GF-D8 (cell line): ENCODE data around the gene HYOU1.
"Not testable (repeated sequence)": the region's sequence is repeated elsewhere in the genome, so short reads cannot be mapped to it uniquely, and the experiment has no call there.

ENCODE experiments used
- DNase-seq: peaks from one replicate; lab custom pipeline; 2025; lab: John Stamatoyannopoulos, UW

The HYOU1 gene

DNA sequence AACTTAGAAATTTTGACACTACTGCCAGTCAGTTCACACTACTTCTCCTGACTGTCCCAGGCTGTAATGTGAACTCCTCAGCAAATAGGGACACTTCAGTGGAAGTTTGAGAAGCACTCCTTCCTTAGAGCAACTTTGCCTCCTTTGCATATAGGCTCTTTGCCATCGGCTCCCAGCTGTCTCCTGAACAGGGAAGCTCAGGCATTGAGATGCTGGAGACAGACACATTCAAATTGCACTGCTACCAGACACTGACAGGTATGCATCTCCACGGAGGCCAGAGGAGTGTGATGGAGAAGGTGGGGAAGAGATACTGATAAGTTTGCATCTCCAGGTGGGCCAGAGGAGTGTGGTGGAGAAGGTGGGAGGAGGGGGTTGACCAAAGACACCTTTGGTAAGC is 37.0 kb downstream of the HYOU1 start:
- DNase-seq, result no peak

- peak; percentile 100 for DNase-seq
These were observed 38.7 kb downstream of the HYOU1 start, which contains the start of the genes RPS25 and TRAPPC4 for GRCh38 chr11:119018074-119018938. RPS25 (minus strand) TSS chr11:119018343; CDS start chr11:119018284, 59 bp downstream. TRAPPC4 (plus strand) TSS chr11:119018766; CDS start chr11:119018796, 30 bp downstream.

- not testable (repeated sequence) for DNase-seq
These were observed 39.6 kb downstream of the HYOU1 start for GRCh38 chr11:119017377-119017776.

GRCh38 chr11:119016216-119017009 is 40.6 kb downstream of the HYOU1 start:
- no peak for DNase-seq

- DNase-seq, result no peak
These were observed 41.9 kb downstream of the HYOU1 start for GRCh38 chr11:119015054-119015611.

DNA sequence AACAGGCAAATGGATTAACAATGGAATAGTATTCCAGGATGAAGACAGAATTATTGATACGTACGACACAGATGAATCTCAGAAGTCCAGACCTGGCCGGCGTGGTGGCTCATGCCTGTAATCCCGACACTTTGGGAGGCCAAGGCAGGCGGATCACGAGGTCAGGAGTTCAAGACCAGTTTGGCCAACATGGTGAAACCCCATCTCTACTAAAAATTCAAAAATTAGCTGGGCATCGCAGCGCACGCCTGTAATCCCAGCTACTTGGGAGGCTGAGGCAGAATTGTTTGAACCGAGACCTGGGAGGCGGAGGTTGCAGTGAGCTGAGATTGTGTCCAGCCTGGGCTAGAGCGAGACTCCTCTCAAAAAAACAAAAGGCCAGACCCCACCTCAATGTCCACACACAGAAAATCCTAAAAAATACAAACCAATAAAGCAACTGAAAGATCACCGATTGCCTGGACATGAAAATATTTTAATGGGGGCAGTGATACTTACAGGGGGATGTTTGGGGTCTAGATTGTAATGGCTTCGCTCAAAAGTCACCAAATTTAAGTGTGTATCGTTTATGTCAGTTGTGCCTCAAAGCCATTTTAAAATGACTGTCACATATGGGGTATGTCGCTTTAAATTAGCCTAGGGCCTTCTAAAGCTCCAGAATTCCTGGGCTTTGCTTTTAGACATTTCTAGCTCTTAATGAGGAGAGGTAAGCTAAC is 42.6 kb downstream of the HYOU1 start:
- DNase-seq, result no peak

DNA sequence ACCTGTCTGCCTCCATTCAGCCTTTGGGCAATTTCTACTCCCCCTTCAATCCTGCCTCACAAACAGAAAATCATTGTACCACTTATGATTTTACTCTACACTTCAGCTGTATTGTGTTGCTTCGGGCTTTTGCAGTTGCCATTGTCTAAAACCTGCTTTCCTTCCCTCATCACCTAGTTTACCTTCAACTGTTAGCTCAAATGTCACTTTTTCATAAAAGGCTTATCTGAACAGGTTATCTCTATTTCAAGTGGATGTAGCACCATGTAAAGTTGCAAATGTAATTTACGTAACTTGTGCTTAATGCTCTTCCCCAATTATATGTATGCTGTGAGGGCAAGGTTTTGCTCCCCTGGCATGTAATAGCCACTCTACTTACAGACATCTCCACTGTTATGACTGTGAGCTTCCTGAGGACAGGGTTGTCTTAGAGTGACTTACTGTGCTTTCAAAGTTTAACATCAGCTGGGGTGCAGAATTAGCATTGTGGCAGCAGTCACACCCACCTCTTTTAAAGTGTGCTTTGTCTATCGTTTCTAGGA is 44.3 kb downstream of the HYOU1 start:
- no peak for DNase-seq

DNA sequence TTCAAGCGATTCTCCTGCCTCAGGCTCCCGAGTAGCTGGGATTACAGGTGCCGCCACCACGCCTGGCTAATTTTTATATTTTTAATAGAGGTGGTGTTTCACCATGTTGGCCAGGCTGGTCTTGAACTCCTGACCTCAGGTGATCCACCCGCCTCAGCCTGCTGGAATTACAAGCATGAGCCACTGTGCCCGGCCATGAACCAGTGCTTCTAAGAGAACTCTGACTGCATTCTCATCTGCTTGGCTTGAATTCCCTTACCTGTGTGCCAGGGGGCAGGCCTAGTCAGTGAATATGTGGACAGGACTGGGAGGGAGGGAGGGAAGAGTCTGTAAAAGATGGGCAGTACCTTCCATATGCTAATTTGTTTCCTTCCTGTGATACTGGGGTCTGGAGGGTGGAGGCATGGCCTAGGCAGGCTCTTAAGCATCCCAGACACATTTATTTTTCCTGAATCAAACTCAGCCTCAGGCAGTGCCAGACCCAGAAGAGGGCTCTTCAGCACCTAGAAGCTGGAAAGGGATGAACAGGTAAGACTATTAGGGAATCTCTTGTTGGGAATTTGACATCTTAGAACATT is 45.4 kb downstream of the HYOU1 start:
- DNase-seq, result no peak

- no peak for DNase-seq
These were observed 50.3 kb downstream of the HYOU1 start for GRCh38 chr11:119006656-119007055.

DNA sequence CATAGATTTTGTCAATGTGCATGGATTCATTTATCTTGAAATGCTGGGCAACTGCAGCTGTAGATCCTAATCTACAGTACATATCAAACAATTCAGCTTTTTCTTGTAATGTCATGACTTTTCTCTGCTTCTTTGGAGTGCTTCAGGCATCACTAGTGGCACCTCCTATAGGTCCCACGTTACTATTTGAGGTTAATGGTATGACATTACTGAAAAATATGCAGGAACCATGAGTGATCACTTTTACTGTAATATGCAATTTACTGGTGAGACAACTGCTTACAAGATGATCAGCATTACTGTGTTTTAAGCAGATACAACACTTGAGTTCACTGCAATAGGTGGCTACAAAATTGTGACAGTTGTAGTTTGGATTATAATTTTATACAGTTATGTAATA is 56.1 kb downstream of the HYOU1 start:
- DNase-seq, result no peak

DNA sequence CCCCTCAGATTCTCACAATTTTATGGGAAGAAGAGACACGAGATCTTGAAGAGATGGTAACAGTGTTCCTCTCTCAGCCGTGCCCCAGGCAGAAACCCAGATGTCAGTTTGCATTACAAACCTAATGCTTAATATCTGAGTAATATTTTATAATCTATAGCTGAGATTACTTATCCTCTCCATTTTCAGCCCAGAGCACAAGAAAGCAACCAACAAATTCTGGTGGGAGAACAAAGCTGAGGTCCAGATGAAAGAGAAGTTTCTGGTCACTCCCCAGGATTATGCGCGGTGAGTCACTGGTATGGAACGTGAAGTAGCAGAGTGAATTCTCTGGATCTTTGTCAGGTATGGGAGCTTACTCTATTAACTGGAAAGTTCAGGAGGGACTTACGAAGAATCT is 58.2 kb downstream of the HYOU1 start:
- DNase-seq, result no peak

DNA sequence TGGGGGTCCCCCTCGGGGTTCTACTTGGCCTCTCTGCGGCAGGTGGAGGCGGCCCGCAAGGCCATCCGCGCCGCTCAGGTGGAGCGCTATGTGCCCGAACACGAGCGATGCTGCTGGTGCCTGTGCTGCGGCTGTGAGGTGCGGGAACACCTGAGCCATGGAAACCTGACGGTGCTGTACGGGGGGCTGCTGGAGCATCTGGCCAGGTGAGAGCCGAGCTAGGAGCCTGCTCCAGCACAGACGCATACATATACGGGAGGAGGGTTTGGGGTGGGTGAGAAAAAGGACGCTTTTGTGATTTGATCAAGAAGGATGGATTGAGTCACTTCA is 58.7 kb downstream of the HYOU1 start:
- DNase-seq, result no peak

DNA sequence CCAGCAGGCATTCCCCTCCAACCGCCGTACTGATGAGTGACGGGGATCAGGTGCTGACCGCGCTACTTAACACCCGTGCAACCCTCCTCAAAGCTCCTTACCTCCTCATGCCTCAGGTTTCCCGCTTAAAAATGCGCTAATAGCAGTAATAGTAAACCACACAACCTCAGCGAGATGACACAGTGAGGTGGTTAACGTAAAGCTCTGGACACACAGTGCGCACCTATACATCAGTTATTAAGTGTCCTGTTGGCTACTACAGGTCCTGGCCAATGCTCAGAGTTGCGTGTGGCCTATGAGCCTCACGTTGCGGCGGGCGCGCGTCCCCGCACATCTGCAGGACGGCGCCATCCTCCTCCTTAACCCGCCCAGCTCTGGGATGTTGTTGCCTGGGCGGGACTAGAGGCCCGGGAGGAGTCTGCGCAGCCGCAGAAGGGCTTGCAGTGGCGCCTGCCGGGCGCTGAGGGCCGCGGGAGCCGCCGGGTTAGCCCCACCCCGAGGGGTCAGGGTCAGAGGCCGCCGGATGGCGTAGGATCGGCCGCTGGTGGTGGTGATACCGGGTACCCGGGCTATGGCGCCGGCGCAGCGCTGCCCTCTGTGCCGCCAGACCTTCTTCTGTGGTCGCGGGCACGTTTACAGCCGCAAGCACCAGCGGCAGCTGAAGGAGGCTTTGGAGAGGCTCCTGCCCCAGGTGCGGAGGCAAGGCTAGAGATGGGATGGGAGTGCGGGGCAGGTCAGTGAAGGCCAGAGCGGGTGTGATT is 59.2 kb downstream of the HYOU1 start, which contains the start of gene CENATAC:
TSS of gene CENATAC (plus strand) at position 512 of the 761 bp plus-strand sequence. CDS start at position 572, 60 bp downstream.
- peak; percentile 99 for DNase-seq

- peak; percentile 68 for DNase-seq
These were observed 59.9 kb downstream of the HYOU1 start for GRCh38 chr11:118996926-118997626.
